ENCODE results near the gene SMG5. TPM values are rescaled to one million over a fixed set of nuclear protein-coding genes. Genes with fewer than 3 reads are reported as not detected.

Gene SMG5
- total RNA-seq, 1 donor = 43.3 TPM

- H3K4me3 ChIP-seq (ENCODE audit: low read depth, low read length) = no peak overlapping the region
- DNase-seq (ENCODE audit: low read depth) = no peak
- TF ChIP-seq CTCF (IDR thresholded peaks at IDR 0.05; ENCODE audit: insufficient read depth, low read length) = no peak
Measured at GRCh38 chr1:156258859-156259258, 23.8 kb downstream of the SMG5 start.

GRCh38 chr1:156257711-156258110 lies 24.9 kb downstream of the SMG5 start:
- no peak for DNase-seq (ENCODE audit: low read depth)
- no peak for TF ChIP-seq CTCF (IDR thresholded peaks at IDR 0.05; ENCODE audit: insufficient read depth, low read length)
- no peak overlapping the region for H3K4me3 ChIP-seq (ENCODE audit: low read depth, low read length)

- no peak for TF ChIP-seq CTCF (IDR thresholded peaks at IDR 0.05; ENCODE audit: insufficient read depth, low read length)
- H3K4me3 ChIP-seq (ENCODE audit: low read depth, low read length) = no peak overlapping the region
- DNase-seq (ENCODE audit: low read depth) = no peak
Measured at GRCh38 chr1:156253634-156254033, 29.0 kb downstream of the SMG5 start.

- no peak for TF ChIP-seq CTCF (IDR thresholded peaks at IDR 0.05; ENCODE audit: insufficient read depth, low read length)
- H3K4me3 ChIP-seq (ENCODE audit: low read depth, low read length) = no peak overlapping the region
- no peak for DNase-seq (ENCODE audit: low read depth)
Measured at GRCh38 chr1:156251527-156251926, 31.1 kb downstream of the SMG5 start.

- no peak overlapping the region for H3K4me3 ChIP-seq (ENCODE audit: low read depth, low read length)
- TF ChIP-seq CTCF (IDR thresholded peaks at IDR 0.05; ENCODE audit: insufficient read depth, low read length) = no peak
Measured at GRCh38 chr1:156249593-156249992, 33.0 kb downstream of the SMG5 start.

GRCh38 chr1:156248323-156248683 lies 34.3 kb downstream of the SMG5 start:
- no peak for TF ChIP-seq CTCF (IDR thresholded peaks at IDR 0.05; ENCODE audit: insufficient read depth, low read length)
- DNase-seq (ENCODE audit: low read depth) = no peak
- H3K4me3 ChIP-seq (ENCODE audit: low read depth, low read length) = no peak overlapping the region

More at GRCh38 chr1:156249593-156249992, 33.0 kb downstream of the SMG5 start:
- no peak for DNase-seq (ENCODE audit: low read depth)

Measured in fibroblast of the aortic adventitia (primary cell).